Stimulated activated CD4-positive, alpha-beta T cell treated with anti-CD3 and anti-CD28 coated beads, Interleukin-4, amount 100 ng/mL, for 48 hours (primary cell): ENCODE data around the gene RILPL1.
"Not testable (repeated sequence)": the region's sequence is repeated elsewhere in the genome, so short reads cannot be mapped to it uniquely, and the experiment has no call there.

Source experiments
- DNase-seq, 2 donors: peaks; one replicate each; pipeline ENCODE4 v3.0.0-alpha.2; 2020; ENCODE audit warnings: low read depth in 2 of 2

The RILPL1 gene

GRCh38 chr12:123530668-123531067 lies 2.9 kb downstream of the RILPL1 start:
- no peak for DNase-seq

GRCh38 chr12:123529686-123530085 lies 3.8 kb downstream of the RILPL1 start:
- DNase-seq = no peak

GRCh38 chr12:123528858-123529257 lies 4.7 kb downstream of the RILPL1 start:
- DNase-seq = no peak

GRCh38 chr12:123526542-123527080 lies 6.9 kb downstream of the RILPL1 start:
- no peak for DNase-seq

GRCh38 chr12:123524378-123524777 lies 9.1 kb downstream of the RILPL1 start:
- DNase-seq = no peak

GRCh38 chr12:123523518-123523917 lies 10.0 kb downstream of the RILPL1 start:
- no peak for DNase-seq

GRCh38 chr12:123522164-123522563 lies 11.4 kb downstream of the RILPL1 start:
- no peak for DNase-seq

GRCh38 chr12:123520567-123521474 lies 12.7 kb downstream of the RILPL1 start:
- no peak for DNase-seq

GRCh38 chr12:123519141-123520001 lies 14.1 kb downstream of the RILPL1 start:
- DNase-seq = no peak

GRCh38 chr12:123516216-123516780 lies 17.2 kb downstream of the RILPL1 start:
- DNase-seq = no peak

- DNase-seq = not testable (repeated sequence)
Measured at GRCh38 chr12:123514582-123515221, 18.8 kb downstream of the RILPL1 start.

- DNase-seq = no peak
Measured at GRCh38 chr12:123513805-123514204, 19.7 kb downstream of the RILPL1 start.

- no peak for DNase-seq
Measured at GRCh38 chr12:123512838-123513665, 20.5 kb downstream of the RILPL1 start.

- DNase-seq = no peak
Measured at GRCh38 chr12:123506843-123507236, 26.7 kb downstream of the RILPL1 start.

GRCh38 chr12:123506059-123506842 lies 27.3 kb downstream of the RILPL1 start:
- DNase-seq = no peak

GRCh38 chr12:123502163-123502704 lies 31.3 kb downstream of the RILPL1 start:
- DNase-seq = no peak

- no peak for DNase-seq
Measured at GRCh38 chr12:123499332-123499731, 34.2 kb downstream of the RILPL1 start.

GRCh38 chr12:123498126-123498825 lies 35.2 kb downstream of the RILPL1 start:
- no peak for DNase-seq

GRCh38 chr12:123497065-123497464 lies 36.5 kb downstream of the RILPL1 start:
- no peak for DNase-seq
